KBM-7 (cell line): ENCODE measurements around the gene EFHD2.
"Not testable (repeated sequence)": the region's sequence is repeated elsewhere in the genome, so short reads cannot be mapped to it uniquely, and the experiment has no call there.

ENCODE experiments used
- DNase-seq: peaks from one replicate; pipeline ENCODE4 v3.0.0-alpha.2; 2015
- in situ Hi-C: fragments of 300-500 bp; cut with MboI; formaldehyde crosslinking; loops from 2 replicates; pipeline ENCODE4 v1.14.3; 2020; ENCODE audit warnings: low sequenced_read_pairs, low pct_unique_long_range_greater_than_20kb, mixed read lengths

EFHD2 gene, protein sequence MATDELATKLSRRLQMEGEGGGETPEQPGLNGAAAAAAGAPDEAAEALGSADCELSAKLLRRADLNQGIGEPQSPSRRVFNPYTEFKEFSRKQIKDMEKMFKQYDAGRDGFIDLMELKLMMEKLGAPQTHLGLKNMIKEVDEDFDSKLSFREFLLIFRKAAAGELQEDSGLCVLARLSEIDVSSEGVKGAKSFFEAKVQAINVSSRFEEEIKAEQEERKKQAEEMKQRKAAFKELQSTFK

GRCh38 chr1:15409388-15410222 lies at the start of gene EFHD2:
TSS of gene EFHD2 (plus strand) at chr1:15409888. CDS start at chr1:15409972, 84 bp downstream.
- in situ Hi-C loops: no loop called here
- DNase-seq: peak; percentile 65

GRCh38 chr1:15360700-15361099 lies 49.0 kb upstream of the EFHD2 start:
- in situ Hi-C loops: no loop called here
- DNase-seq: no peak

DNA sequence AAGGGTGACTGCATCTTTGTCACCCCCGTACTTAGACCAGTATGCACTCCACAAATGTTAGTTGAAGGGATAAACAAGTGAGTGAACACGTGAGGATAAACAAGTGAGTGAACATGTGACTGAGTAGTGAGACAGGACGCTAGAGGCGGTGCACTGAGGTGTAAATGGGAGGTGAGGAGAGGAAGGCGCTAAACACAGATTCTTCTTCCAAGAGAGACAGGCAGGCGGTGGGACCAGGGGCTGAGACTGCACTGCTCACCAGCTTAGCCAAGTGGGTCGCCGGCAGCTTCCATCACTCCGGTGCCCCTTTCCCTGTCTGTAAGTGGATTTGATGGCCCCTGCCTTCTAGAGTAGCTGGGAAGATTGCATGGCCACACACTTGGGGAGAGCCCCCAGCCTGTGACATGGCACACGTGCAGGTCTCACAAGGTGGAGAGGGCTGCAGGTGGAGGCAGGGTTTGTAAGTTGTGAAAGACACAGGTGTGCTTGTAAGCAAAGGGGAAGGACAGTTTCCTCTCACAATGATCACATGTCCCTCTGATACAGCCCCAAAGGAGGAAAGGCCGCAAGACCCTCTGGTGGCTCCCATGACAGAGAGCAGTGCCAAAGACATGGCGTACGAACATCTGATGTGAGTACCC lies 47.5 kb upstream of the EFHD2 start:
- in situ Hi-C loops: no loop called here
- no peak for DNase-seq

GRCh38 chr1:15362737-15363128 lies 47.0 kb upstream of the EFHD2 start:
- in situ Hi-C loops: no loop called here
- DNase-seq: peak; percentile 27

- in situ Hi-C loops: no loop called here
- peak; percentile 16 for DNase-seq
These were observed 44.9 kb upstream of the EFHD2 start for GRCh38 chr1:15364740-15365139.

DNA sequence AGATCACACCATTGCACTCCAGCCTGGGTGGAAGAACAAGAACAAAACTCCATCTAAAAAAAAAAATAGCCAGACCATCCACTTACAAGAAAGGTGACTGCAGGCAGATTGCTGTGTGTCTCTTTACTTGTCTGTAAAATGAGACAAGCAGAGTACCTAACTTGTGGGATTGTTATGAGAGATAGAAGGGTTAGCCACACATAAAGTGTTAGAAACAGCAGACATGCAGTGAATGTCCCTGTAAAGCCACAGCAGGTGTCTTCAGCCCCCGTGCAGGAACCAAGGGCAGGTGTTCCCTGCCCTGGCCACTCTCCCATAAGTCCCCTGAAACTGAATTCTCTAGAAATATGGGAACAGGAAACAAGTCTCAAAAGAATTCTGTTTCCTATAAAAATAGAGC lies 40.8 kb upstream of the EFHD2 start:
- in situ Hi-C loops: no loop called here
- no peak for DNase-seq

DNA sequence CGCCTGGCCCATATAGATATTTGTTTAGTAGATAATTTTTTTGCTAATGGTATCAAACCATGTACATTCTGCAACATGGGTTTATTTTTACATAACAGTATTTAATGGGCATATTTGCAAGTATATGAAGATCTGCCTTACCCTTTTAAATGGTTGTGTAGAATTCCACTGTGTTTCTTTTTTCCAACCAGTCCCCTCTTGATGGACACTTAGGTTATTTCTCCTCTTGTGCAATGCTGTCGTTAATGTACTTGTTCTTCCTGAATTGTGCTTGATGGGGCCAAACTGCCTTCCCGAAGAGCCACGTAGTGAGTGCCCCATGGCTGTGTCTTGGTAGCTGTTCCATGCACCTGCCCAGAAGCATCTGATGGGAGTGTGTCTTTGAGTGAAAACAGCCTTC lies 39.4 kb upstream of the EFHD2 start:
- in situ Hi-C loops: no loop called here
- DNase-seq: no peak

GRCh38 chr1:15370781-15371520 lies 38.7 kb upstream of the EFHD2 start:
- in situ Hi-C loops: no loop called here

DNA sequence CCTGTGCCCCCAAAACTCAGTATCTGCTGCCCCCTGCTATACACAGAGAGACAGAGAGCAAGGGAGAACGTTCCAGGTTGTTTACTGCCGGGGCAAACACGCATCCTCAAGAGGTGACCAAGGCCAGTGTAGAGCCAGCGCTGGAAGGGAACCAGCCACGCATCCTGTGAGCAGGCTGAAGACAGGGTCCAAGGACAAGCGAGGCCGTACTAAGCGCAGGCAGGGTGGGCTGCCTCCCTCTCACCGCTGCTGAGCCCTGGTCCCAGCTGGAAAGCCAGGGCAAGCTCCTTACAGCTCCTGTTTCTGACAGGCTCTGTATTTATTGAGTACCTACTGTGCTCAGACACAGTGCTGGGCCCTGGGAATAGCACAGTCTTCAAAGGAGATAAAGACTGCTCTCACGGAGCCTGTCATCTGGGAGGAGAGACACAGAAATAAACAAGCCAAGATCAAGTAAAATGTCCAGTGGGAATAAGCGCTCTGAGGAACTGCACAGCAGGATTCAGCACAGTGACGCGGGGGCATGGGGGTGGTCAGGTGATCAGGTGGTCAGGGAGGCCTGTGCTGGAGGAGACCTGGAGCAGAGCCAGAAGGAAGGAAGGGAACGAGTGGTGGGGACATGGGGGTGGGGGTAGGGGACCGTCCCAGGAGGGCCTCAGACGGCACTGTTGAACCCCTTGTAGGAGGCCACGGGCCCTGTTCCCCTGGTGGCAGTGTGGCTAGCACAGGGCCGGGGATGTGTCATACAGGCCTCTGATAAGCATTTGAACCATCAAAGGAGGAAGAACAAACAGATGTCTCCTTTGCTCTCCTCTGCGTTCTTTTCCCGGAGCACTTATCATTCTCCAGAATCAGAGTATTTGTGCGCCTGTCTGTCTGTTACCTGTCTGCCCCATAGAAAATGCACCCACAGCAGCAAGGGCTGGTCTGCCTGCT lies 37.8 kb upstream of the EFHD2 start:
- DNase-seq: no peak
- in situ Hi-C loops: no loop called here

More at GRCh38 chr1:15370781-15371520, 38.7 kb upstream of the EFHD2 start:
- no peak for DNase-seq

DNA sequence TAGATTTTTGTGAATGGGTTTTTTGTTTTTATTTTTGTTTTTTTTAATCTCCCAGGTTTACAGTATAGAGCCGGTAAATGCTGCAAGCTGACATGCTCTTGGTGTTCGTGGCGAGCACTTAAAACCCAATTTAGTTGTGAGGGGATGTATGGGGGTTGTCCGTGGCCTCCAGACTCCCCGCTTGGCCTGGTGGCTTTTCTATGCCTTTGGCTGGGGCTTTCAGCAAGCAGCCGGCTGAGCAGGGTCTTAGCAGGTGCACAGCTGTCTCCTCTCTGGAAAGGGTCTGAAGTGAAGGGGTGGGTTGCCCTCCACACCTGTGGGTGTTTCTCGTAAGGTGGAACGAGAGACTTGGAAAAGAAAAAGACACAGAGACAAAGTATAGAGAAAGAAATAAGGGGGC lies 31.0 kb upstream of the EFHD2 start:
- in situ Hi-C loops: no loop called here
- no peak for DNase-seq

DNA sequence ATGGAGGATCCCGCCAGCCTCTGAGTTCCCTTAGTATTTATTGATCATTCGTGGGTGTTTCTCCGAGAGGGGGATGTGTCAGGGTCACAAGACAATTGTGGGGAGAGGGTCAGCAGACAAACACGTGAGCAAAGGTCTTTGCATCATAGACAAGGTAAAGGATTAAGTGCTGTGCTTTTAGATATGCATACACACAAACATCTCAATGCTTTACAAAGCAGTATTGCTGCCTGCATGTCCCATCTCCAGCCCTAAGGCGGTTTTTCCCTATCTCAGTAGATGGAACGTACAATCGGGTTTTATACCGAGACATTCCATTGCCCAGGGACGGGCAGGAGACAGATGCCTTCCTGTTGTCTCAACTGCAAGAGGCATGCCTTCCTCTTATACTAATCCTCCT lies 30.5 kb upstream of the EFHD2 start:
- in situ Hi-C loops, DNase-seq: not testable (repeated sequence)

GRCh38 chr1:15380601-15381508 lies 28.8 kb upstream of the EFHD2 start:
- DNase-seq: no peak
- in situ Hi-C loops: no loop called here

GRCh38 chr1:15381805-15382204 lies 27.9 kb upstream of the EFHD2 start:
- in situ Hi-C loops: no loop called here
- no peak for DNase-seq

GRCh38 chr1:15382601-15383518 lies 26.8 kb upstream of the EFHD2 start:
- in situ Hi-C loops: no loop called here

DNA sequence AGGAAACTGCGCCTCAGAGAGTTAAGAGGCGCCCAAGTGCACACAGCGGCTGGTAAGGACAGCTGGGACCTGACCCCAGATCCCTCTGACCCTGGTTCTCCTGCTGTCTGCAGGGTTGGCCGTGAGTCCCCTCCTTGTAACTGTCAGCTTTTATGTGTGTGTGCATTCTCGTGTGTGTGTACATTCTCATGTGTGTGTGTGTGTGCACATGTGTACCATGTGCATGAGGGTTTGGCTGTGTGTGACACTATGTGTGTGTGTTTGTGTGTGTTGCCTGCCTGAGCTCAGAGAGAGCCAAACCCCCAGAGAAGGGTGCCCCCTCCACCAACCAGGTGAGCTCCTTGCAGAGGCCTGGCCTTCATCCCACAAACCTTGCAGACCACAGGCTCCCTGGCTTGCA lies 25.9 kb upstream of the EFHD2 start:
- DNase-seq: no peak
- in situ Hi-C loops: no loop called here

More at GRCh38 chr1:15382601-15383518, 26.8 kb upstream of the EFHD2 start:
- DNase-seq: no peak

- DNase-seq: no peak
- in situ Hi-C loops: no loop called here
These were observed 25.3 kb upstream of the EFHD2 start for GRCh38 chr1:15384301-15384901.
